GM19455 (cell line): ENCODE data around the gene RBM17.
"Not testable (repeated sequence)": the region's sequence is repeated elsewhere in the genome, so short reads cannot be mapped to it uniquely, and the experiment has no call there.

Experiments
- ATAC-seq: cut with Tn5 transposase; IDR thresholded peaks from one replicate; pipeline ENCODE4 v1.9.1; 2021; ENCODE audit not compliant: unreplicated experiment

RBM17 gene

GRCh38 chr10:6077071-6077675, 11.7 kb upstream of the RBM17 start:
- no peak for ATAC-seq

GRCh38 chr10:6079044-6079443, 9.8 kb upstream of the RBM17 start:
- no peak for ATAC-seq

- no peak for ATAC-seq
These were observed 8.3 kb upstream of the RBM17 start for GRCh38 chr10:6080417-6080973.

GRCh38 chr10:6082496-6083395, 6.1 kb upstream of the RBM17 start:
- no peak for ATAC-seq

GRCh38 chr10:6083523-6084475, 5.0 kb upstream of the RBM17 start:
- ATAC-seq = no peak

GRCh38 chr10:6086375-6087233, 2.2 kb upstream of the RBM17 start:
- peak; percentile 55 for ATAC-seq

- no peak for ATAC-seq
These were observed 743 bp downstream of the RBM17 start for GRCh38 chr10:6089334-6090219.

GRCh38 chr10:6091630-6092029, 2.8 kb downstream of the RBM17 start:
- no peak for ATAC-seq

- no peak for ATAC-seq
These were observed 3.9 kb downstream of the RBM17 start for GRCh38 chr10:6092731-6093130.

GRCh38 chr10:6095810-6096570, 7.2 kb downstream of the RBM17 start:
- ATAC-seq = no peak

GRCh38 chr10:6097063-6097462, 8.2 kb downstream of the RBM17 start:
- ATAC-seq = no peak

- ATAC-seq = no peak
These were observed 9.3 kb downstream of the RBM17 start for GRCh38 chr10:6098156-6098555.

GRCh38 chr10:6100370-6100769, 11.5 kb downstream of the RBM17 start:
- no peak for ATAC-seq

GRCh38 chr10:6101181-6101580, 12.3 kb downstream of the RBM17 start:
- ATAC-seq = peak; percentile 99

GRCh38 chr10:6102128-6102527, 13.3 kb downstream of the RBM17 start:
- ATAC-seq = no peak

GRCh38 chr10:6103591-6103990, 14.8 kb downstream of the RBM17 start:
- ATAC-seq = no peak

- ATAC-seq = not testable (repeated sequence)
These were observed 18.8 kb downstream of the RBM17 start for GRCh38 chr10:6107616-6108015.

- no peak for ATAC-seq
These were observed 19.2 kb downstream of the RBM17 start for GRCh38 chr10:6108072-6108471.
